Ovary (tissue), 9 donors: ENCODE results near the gene UQCRHL. TPM values are rescaled to one million over a fixed set of nuclear protein-coding genes. Genes with fewer than 3 reads are reported as not detected.

Experiments
- DNase-seq, 5 donors: peaks; one replicate each; pipeline ENCODE4 v3.0.0-alpha.2; 2019 to 2020
- H3K27ac ChIP-seq, 2 donors: fragments of 200-600 bp; one replicate each; pipeline versions ENCODE4 v1.5.1 to v1.8.0; 2019 to 2022
- H3K27me3 ChIP-seq: fragments of 200-600 bp; one replicate; pipeline ENCODE4 v1.8.0; 2022
- H3K36me3 ChIP-seq: fragments of 200-600 bp; sonication (generic); one replicate; pipeline ENCODE4 v1.5.1; 2019
- H3K4me1 ChIP-seq: one replicate; pipeline ENCODE4 v1.8.1; 2013; ENCODE audit warnings: mild to moderate bottlenecking, moderate library complexity; ENCODE audit not compliant: insufficient read depth
- H3K4me3 ChIP-seq: fragments of 200-600 bp; sonication (generic); one replicate; pipeline ENCODE4 v1.5.1; 2017
- H3K9me3 ChIP-seq, 2 donors: fragments of 200-600 bp in 1 of 2; sonication (generic) in 1 of 2; one replicate each; pipeline versions ENCODE4 v1.5.1 to v1.8.1; 2013 to 2019; ENCODE audit warnings: mild to moderate bottlenecking in 1 of 2, moderate library complexity in 1 of 2
- CTCF ChIP-seq, 3 donors: fragments of 450-650 bp in 2 of 3; fragments of 200-600 bp in 1 of 3; IDR thresholded peaks; one replicate each; pipeline versions ENCODE4 v1.5.1 to v1.8.0; 2016 to 2022; ENCODE audit warnings: antibody characterized with exemption in 3 of 3, mild to moderate bottlenecking in 1 of 3
- EP300 ChIP-seq: sonication (generic); formaldehyde crosslinking; IDR thresholded peaks from one replicate; pipeline ENCODE4 v1.6.1; 2017; ENCODE audit warnings: antibody characterized with exemption
- POLR2A ChIP-seq: fragments of 450-650 bp; IDR thresholded peaks from one replicate; pipeline ENCODE4 v1.6.1; 2017; ENCODE audit warnings: antibody characterized with exemption, mild to moderate bottlenecking, moderate library complexity
- WGBS, 3 donors: extraction: QIAGEN DNeasy Blood & Tissue Kit in 1 of 3; methylation state at CpG; one replicate each; pipeline versions ENCODE4 v1.1.5 to v1.1.7; 2013 to 2017; 5-methylcytosine and 5-hydroxymethylcytosine counted together
- intact Hi-C, 4 donors: fragments of 100-400 bp; cut with DNase I; formaldehyde crosslinking; loops; one replicate each; pipeline versions ENCODE4 v1.11.0 to v1.15.1; 2022 to 2023
- polyA plus RNA-seq, 2 donors: library from polyadenylated mRNA; stranded (reverse); fragments of 200-250 nt in 1 of 2; fragments of 350-450 nt in 1 of 2; fragmentation: Illumina TruSeq in 1 of 2; extraction: RNeasy Lipid Tissue Mini Kit (QIAGEN cat#74804) in 1 of 2; gene quantifications; one replicate each; pipeline ENCODE4 v1.2.3, GENCODE V29; 2013 to 2014
- total RNA-seq, 7 donors: library from RNA; depleted of rRNA in 2 of 7; stranded (reverse); fragments of >200 nt in 2 of 7; fragmentation: NEBNext Ultra II Directional in 3 of 7; extraction: Animal tissue kit (Norgen Biotek cat#: 25700) in 3 of 7; gene quantifications; one replicate each; pipeline versions ENCODE4 v1.1.0 to v1.2.4, GENCODE V29; 2016 to 2023
- donor health status: DM: no; HTN: no; CAD: no; lungs with moderate emphysema.
- donor health status: DM: no; HTN: no; CAD: no.
- donor health status: Bipolar disorder and iron deficiency.
- donor health status: DM: yes; HTN: yes; CAD: no.
- donor health status: DM: no; HTN: no; CAD: no.
- donor health status: DM: yes; HTN: yes; CAD: no.

The UQCRHL gene
- total and polyA plus RNA-seq, 9 donors, result 0.65 to 5.6 (median 1.4) TPM

DNA sequence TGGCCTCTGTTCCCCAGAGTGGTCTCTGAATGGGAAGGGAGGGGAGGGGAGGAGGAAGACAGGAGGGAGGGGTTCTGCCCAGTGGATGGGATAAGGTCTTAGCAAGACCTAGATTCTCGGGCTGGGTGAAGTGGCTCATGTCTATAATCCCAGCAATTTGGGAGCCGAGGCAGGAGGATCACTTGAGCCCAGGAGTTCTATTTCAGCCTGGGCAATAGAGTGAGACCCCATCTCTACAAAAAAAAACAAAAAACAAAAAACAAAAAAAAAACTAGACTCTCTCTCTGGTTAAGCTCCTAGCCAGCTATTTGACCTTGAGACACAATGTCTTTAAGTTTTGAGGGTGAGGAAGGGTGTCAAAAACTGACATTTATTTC lies 11.4 kb downstream of the UQCRHL start:
- no peaks in the 10 kb centered on the region for H3K36me3 ChIP-seq
- no peak overlapping the region for H3K4me3 ChIP-seq
- no peak for TF ChIP-seq EP300
- TF ChIP-seq POLR2A, result no peak
- TF ChIP-seq CTCF (IDR thresholded peaks at IDR 0.05), result no peak
- WGBS, 3 donors, result 81 to 89% (median 85%) methylated on average over 2 of the region's 2 CpGs
- H3K27ac ChIP-seq, result no peak overlapping the region
- DNase-seq, result no peak
- no peaks in the 10 kb centered on the region for H3K27me3 ChIP-seq
- H3K9me3 ChIP-seq, result no peaks in the 10 kb centered on the region
- peaks cover 6% of the 10 kb centered on the region for H3K4me1 ChIP-seq
- intact Hi-C loops, result loop anchor here in 2 of 4 donors (5.0 to 10.0 kb wide), 2 partner anchors 96 to 199 kb away; no protein-coding TSS in a partner anchor

- Histone ChIP-seq H3K4me3 (no peak overlapping the region), H3K27ac (no peak overlapping the region), H3K36me3 (no peaks in the 10 kb centered on the region), H3K27me3 (no peaks in the 10 kb centered on the region), H3K9me3 (no peaks in the 10 kb centered on the region), H3K4me1 (peaks cover 8% of the 10 kb centered on the region)
- intact Hi-C loops, result no loop called here
- no peak for DNase-seq
- no peak for TF ChIP-seq POLR2A
- WGBS, 3 donors, result 52 to 66% (median 54%) methylated on average over 13 of the region's 13 CpGs
These were observed 18.7 kb downstream of the UQCRHL start for GRCh38 chr1:15788624-15789301.

- TF ChIP-seq POLR2A (no peak), CTCF (IDR thresholded peaks at IDR 0.05) (no peak), EP300 (no peak)
- intact Hi-C loops, result no loop called here
- Histone ChIP-seq H3K27ac (no peak overlapping the region), H3K4me3 (no peak overlapping the region), H3K27me3 (no peaks in the 10 kb centered on the region), H3K9me3 (no peaks in the 10 kb centered on the region), H3K4me1 (peaks cover 6% of the 10 kb centered on the region), H3K36me3 (no peaks in the 10 kb centered on the region)
- 52 to 68% (median 54%) methylated on average over 10 of the region's 10 CpGs for WGBS, 3 donors
- peak in 3 of 5 donors; percentile 41 to 61 (median 43) for DNase-seq
These were observed 20.9 kb downstream of the UQCRHL start for GRCh38 chr1:15786581-15786980.

GRCh38 chr1:15785683-15786082 lies 21.8 kb downstream of the UQCRHL start:
- DNase-seq, result no peak
- H3K4me1 ChIP-seq, result peaks cover 6% of the 10 kb centered on the region
- intact Hi-C loops, result no loop called here
- H3K36me3 ChIP-seq, result no peaks in the 10 kb centered on the region
- 79 to 90% (median 80%) methylated on average over 8 of the region's 8 CpGs for WGBS, 3 donors
- no peaks in the 10 kb centered on the region for H3K27me3 ChIP-seq
- H3K4me3 ChIP-seq, result no peak overlapping the region
- H3K27ac ChIP-seq, result no peak overlapping the region
- H3K9me3 ChIP-seq, result no peaks in the 10 kb centered on the region
- TF ChIP-seq EP300 (no peak), POLR2A (no peak), CTCF (IDR thresholded peaks at IDR 0.05) (no peak)

DNA sequence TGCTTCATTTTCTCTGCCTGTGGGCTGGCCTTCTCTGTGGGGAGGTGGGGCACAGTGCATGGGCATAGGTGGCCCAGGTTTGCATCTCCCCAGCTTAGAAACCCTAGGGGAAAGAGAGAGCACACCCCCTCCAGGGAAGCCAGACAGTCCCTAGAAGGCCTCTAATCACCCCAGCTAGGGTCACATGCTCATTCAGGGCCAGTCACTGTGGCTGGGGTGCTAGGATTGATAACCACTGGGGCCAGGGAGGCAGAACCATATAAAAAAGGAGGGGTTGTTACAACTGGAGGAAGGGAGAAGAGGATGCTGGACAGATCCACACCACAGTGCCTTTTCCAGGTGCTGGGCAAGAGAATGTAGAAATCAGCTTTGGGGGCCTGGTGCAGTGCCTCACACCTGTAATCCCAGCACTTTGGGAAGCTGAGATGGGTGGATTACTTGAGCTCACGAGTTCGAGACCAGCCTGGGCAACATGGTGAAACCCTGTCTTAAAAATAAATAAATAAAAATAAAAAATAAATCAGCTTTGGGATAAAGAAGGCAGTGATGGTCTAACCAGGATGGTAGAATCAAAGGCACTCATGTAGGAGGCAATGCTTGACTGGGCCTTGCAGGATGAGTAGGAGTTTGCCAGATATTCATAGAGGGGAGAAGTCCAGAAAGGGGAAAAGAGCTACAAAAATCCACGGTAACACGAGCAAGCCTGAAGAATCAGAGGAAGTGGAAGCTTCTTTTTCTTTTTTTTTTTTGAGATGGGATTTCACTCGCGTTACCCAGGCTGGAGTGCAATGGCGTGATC lies 29.3 kb downstream of the UQCRHL start:
- Histone ChIP-seq H3K4me1 (no peaks in the 10 kb centered on the region), H3K36me3 (no peaks in the 10 kb centered on the region), H3K27ac (no peak overlapping the region), H3K4me3 (no peak overlapping the region), H3K9me3 (no peaks in the 10 kb centered on the region), H3K27me3 (no peaks in the 10 kb centered on the region)
- no peak for DNase-seq
- 86 to 91% (median 90%) methylated on average over 7 of the region's 7 CpGs for WGBS, 3 donors
- TF ChIP-seq CTCF (IDR thresholded peaks at IDR 0.05) (no peak), EP300 (no peak), POLR2A (no peak)
- intact Hi-C loops, result no loop called here
